BLaER1 (cell line): ENCODE results near the gene PCDHGA9.
"Not testable (repeated sequence)": the region's sequence is repeated elsewhere in the genome, so short reads cannot be mapped to it uniquely, and the experiment has no call there.

Experiments
- H3K27ac ChIP-seq: shearing (Covaris generic); formaldehyde crosslinking; 2 replicates; pipeline ENCODE4 v1.8.1; 2022
- H3K27me3 ChIP-seq: shearing (Covaris generic); formaldehyde crosslinking; 2 replicates; pipeline ENCODE4 v1.8.1; 2022
- H3K36me3 ChIP-seq: shearing (Covaris generic); formaldehyde crosslinking; 2 replicates; pipeline ENCODE4 v1.8.1; 2022
- H3K4me1 ChIP-seq: shearing (Covaris generic); formaldehyde crosslinking; 2 replicates; pipeline ENCODE4 v1.8.1; 2022
- H3K4me2 ChIP-seq: shearing (Covaris generic); formaldehyde crosslinking; 2 replicates; pipeline ENCODE4 v1.8.1; 2022
- H3K4me3 ChIP-seq: shearing (Covaris generic); formaldehyde crosslinking; 2 replicates; pipeline ENCODE4 v1.8.1; 2022
- H3K9ac ChIP-seq: shearing (Covaris generic); formaldehyde crosslinking; 2 replicates; pipeline ENCODE4 v1.8.1; 2022
- H3K9me3 ChIP-seq: shearing (Covaris generic); formaldehyde crosslinking; 2 replicates; pipeline ENCODE4 v1.8.1; 2022
- H4K20me1 ChIP-seq: shearing (Covaris generic); formaldehyde crosslinking; 2 replicates; pipeline ENCODE4 v1.8.1; 2022
- Cebpa-rat ChIP-seq: shearing (Covaris generic); IDR thresholded peaks from 2 replicates; pipeline ENCODE4 v1.8.1; 2022

PCDHGA9 gene

GRCh38 chr5:141366016-141366896 lies 36.3 kb upstream of the PCDHGA9 start:
- TF ChIP-seq Cebpa-rat: no peak
- Histone ChIP-seq H3K9ac (no peak overlapping the region), H3K27me3 (no peaks in the 10 kb centered on the region), H3K4me2 (no peak overlapping the region), H3K4me1 (no peaks in the 10 kb centered on the region), H3K9me3 (peaks cover 71% of the 10 kb centered on the region), H3K4me3 (no peak overlapping the region), H3K27ac (no peak overlapping the region), H4K20me1 (no peaks in the 10 kb centered on the region), H3K36me3 (no peaks in the 10 kb centered on the region)

- H3K36me3 ChIP-seq: 0 out of 2 replicates have a peak, but pooled peaks cover 7% of the 10 kb centered on the region
- no peak for TF ChIP-seq Cebpa-rat
- peaks cover 71% of the 10 kb centered on the region for H3K9me3 ChIP-seq
- no peaks in the 10 kb centered on the region for H3K27me3 ChIP-seq
- no peak within 1 kb of the TSS for H3K27ac ChIP-seq
- no peak within 1 kb of the TSS for H3K4me3 ChIP-seq
- no peaks in the 10 kb centered on the region for H4K20me1 ChIP-seq
- no peak within 1 kb of the TSS for H3K4me2 ChIP-seq
- H3K9ac ChIP-seq: no peak within 1 kb of the TSS
- no peaks in the 10 kb centered on the region for H3K4me1 ChIP-seq
Measured at GRCh38 chr5:141369994-141370848, 32.4 kb upstream of the PCDHGA9 start, which contains the start of gene PCDHGB3. Gene PCDHGB3 (plus strand): TSS chr5:141370242. CDS start chr5:141370395, 153 bp downstream.

DNA sequence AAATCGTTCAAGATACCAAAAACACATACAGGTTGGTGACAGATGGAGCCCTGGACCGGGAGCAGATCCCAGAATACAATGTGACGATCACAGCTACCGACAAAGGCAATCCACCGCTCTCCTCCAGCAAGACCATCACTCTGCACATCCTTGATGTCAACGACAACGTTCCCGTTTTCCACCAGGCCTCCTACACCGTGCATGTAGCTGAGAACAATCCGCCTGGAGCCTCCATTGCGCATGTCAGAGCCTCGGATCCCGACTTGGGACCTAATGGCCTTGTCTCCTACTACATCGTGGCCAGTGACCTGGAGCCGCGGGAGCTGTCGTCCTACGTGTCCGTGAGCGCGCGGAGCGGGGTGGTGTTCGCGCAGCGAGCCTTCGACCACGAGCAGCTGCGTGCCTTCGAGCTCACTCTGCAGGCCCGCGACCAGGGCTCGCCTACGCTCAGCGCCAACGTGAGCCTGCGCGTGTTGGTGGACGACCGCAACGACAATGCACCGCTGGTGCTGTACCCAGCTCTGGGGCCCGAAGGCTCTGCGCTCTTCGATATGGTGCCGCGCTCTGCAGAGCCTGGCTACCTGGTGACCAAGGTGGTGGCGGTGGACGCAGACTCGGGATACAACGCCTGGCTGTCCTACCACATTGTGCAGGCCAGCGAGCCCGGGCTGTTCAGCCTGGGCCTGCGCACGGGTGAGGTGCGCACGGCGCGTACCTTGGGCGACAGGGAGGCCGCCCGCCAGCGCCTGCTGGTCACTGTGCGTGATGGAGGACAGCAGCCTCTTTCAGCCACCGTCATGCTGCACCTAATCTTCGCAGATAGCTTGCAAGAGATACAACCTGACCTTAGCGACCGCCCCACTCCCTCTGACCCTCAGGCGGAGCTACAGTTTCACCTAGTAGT lies 30.8 kb upstream of the PCDHGA9 start:
- Histone ChIP-seq H3K27me3 (no peaks in the 10 kb centered on the region), H4K20me1 (no peaks in the 10 kb centered on the region), H3K27ac (no peak overlapping the region), H3K4me3 (no peak overlapping the region), H3K4me2 (no peak overlapping the region), H3K4me1 (no peaks in the 10 kb centered on the region), H3K36me3 (0 out of 2 replicates have a peak, but pooled peaks cover 7% of the 10 kb centered on the region), H3K9me3 (peaks cover 69% of the 10 kb centered on the region), H3K9ac (no peak overlapping the region)
- no peak for TF ChIP-seq Cebpa-rat

GRCh38 chr5:141373673-141374317 lies 28.8 kb upstream of the PCDHGA9 start, which contains the start of gene PCDHGA6:
Gene PCDHGA6 (plus strand): TSS chr5:141373891. CDS start chr5:141374084, 193 bp downstream.
- no peak within 1 kb of the TSS for H3K9ac ChIP-seq
- H3K36me3 ChIP-seq: 0 out of 2 replicates have a peak, but pooled peaks cover 7% of the 10 kb centered on the region
- H3K27me3 ChIP-seq: no peaks in the 10 kb centered on the region
- no peak within 1 kb of the TSS for H3K27ac ChIP-seq
- no peak for TF ChIP-seq Cebpa-rat
- no peaks in the 10 kb centered on the region for H3K4me1 ChIP-seq
- no peaks in the 10 kb centered on the region for H4K20me1 ChIP-seq
- H3K9me3 ChIP-seq: peaks cover 73% of the 10 kb centered on the region
- H3K4me2 ChIP-seq: no peak within 1 kb of the TSS
- no peak within 1 kb of the TSS for H3K4me3 ChIP-seq

- H3K4me3 ChIP-seq: no peak overlapping the region
- no peak overlapping the region for H3K4me2 ChIP-seq
- H3K4me1 ChIP-seq: no peaks in the 10 kb centered on the region
- 0 out of 2 replicates have a peak, but pooled peaks cover 7% of the 10 kb centered on the region for H3K36me3 ChIP-seq
- no peaks in the 10 kb centered on the region for H3K27me3 ChIP-seq
- no peak overlapping the region for H3K27ac ChIP-seq
- no peak overlapping the region for H3K9ac ChIP-seq
- H4K20me1 ChIP-seq: no peaks in the 10 kb centered on the region
- peaks cover 73% of the 10 kb centered on the region for H3K9me3 ChIP-seq
- TF ChIP-seq Cebpa-rat: no peak
Measured at GRCh38 chr5:141374627-141375026, 28.0 kb upstream of the PCDHGA9 start.

DNA sequence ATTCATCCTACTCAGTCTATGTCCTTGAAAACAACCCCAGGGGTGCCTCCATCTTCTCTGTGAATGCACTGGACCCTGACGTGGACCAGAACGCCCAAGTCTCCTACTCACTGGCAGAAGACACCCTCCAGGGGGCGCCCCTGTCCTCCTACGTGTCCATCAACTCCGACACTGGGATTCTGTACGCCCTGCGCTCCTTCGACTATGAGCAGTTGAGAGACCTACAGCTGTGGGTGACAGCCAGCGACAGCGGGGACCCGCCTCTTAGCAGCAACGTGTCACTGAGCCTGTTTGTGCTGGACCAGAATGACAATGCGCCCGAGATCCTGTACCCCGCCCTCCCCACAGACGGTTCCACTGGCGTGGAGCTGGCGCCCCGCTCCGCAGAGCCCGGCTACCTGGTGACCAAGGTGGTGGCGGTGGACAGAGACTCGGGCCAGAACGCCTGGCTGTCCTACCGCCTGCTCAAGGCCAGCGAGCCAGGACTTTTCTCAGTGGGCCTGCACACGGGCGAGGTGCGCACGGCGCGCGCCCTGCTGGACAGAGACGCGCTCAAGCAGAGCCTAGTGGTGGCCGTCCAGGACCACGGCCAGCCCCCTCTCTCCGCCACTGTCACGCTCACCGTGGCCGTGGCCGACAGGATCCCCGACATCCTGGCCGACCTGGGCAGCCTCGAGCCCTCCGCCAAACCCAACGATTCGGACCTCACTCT lies 27.0 kb upstream of the PCDHGA9 start:
- not testable (repeated sequence) for H3K4me1 ChIP-seq, H3K4me2 ChIP-seq, H3K4me3 ChIP-seq, H4K20me1 ChIP-seq, H3K27ac ChIP-seq, H3K36me3 ChIP-seq, H3K27me3 ChIP-seq, H3K9ac ChIP-seq
- peaks cover 65% of the 10 kb centered on the region for H3K9me3 ChIP-seq

- H3K9me3 ChIP-seq: peaks cover 34% of the 10 kb centered on the region
- H3K9ac ChIP-seq: no peak within 1 kb of the TSS
- TF ChIP-seq Cebpa-rat: no peak
- H3K36me3 ChIP-seq: no peaks in the 10 kb centered on the region
- H3K4me1 ChIP-seq: no peaks in the 10 kb centered on the region
- H3K4me2 ChIP-seq: no peak within 1 kb of the TSS
- no peaks in the 10 kb centered on the region for H4K20me1 ChIP-seq
- no peaks in the 10 kb centered on the region for H3K27me3 ChIP-seq
- H3K27ac ChIP-seq: no peak within 1 kb of the TSS
- no peak within 1 kb of the TSS for H3K4me3 ChIP-seq
Measured at GRCh38 chr5:141382469-141383294, 19.9 kb upstream of the PCDHGA9 start, which contains the start of gene PCDHGA7. Gene PCDHGA7 (plus strand): TSS chr5:141382742. CDS start chr5:141382900, 158 bp downstream.
